HG03565 (cell line): ENCODE measurements around the gene ABCC10.
"Not testable (repeated sequence)": the region's sequence is repeated elsewhere in the genome, so short reads cannot be mapped to it uniquely, and the experiment has no call there.

Source experiments
- ATAC-seq: cut with Tn5 transposase; IDR thresholded peaks from one replicate; pipeline ENCODE4 v1.9.1; 2021; ENCODE audit warnings: mild to moderate bottlenecking, moderate library complexity; ENCODE audit not compliant: unreplicated experiment

The ABCC10 gene

GRCh38 chr6:43494321-43494720 lies 67.0 kb downstream of the ABCC10 start:
- ATAC-seq = no peak

- ATAC-seq = no peak
Measured at GRCh38 chr6:43494766-43495165, 67.4 kb downstream of the ABCC10 start.

GRCh38 chr6:43495409-43495941 lies 68.1 kb downstream of the ABCC10 start:
- ATAC-seq = no peak

- ATAC-seq = no peak
Measured at GRCh38 chr6:43496370-43497128, 69.2 kb downstream of the ABCC10 start.

GRCh38 chr6:43497129-43497396 lies 69.7 kb downstream of the ABCC10 start:
- ATAC-seq = no peak

- no peak for ATAC-seq
Measured at GRCh38 chr6:43497689-43498088, 70.3 kb downstream of the ABCC10 start.

- not testable (repeated sequence) for ATAC-seq
Measured at GRCh38 chr6:43498291-43498690, 71.0 kb downstream of the ABCC10 start.

- ATAC-seq = no peak
Measured at GRCh38 chr6:43499028-43499815, 71.9 kb downstream of the ABCC10 start.
